HAP-1 (cell line): ENCODE measurements around the gene DGKG.

ENCODE experiments used
- DNase-seq, 2 experiments: peaks; one replicate each; pipeline ENCODE4 v3.0.0-alpha.2; 2016 to 2020; ENCODE audit warnings: low spot score in 2 of 2
- H3K27me3 ChIP-seq: fragments of 250-450 bp; sonication (Bioruptor Pico); 2 replicates; pipeline ENCODE4 v1.5.1; 2020; ENCODE audit warnings: low read depth, mild to moderate bottlenecking, moderate library complexity
- H3K36me3 ChIP-seq: fragments of 250-450 bp; sonication (Bioruptor Pico); replicated peaks from 2 replicates; pipeline ENCODE4 v1.5.1; 2020; ENCODE audit warnings: mild to moderate bottlenecking
- H3K4me1 ChIP-seq: fragments of 250-450 bp; sonication (Bioruptor Pico); 2 replicates; pipeline ENCODE4 v1.5.1; 2020; ENCODE audit warnings: mild to moderate bottlenecking
- H3K4me3 ChIP-seq: fragments of 250-450 bp; sonication (Bioruptor Pico); 2 replicates; pipeline ENCODE4 v1.5.1; 2020; ENCODE audit warnings: mild to moderate bottlenecking, moderate library complexity
- H3K9me3 ChIP-seq: fragments of 250-450 bp; sonication (Bioruptor Pico); 2 replicates; pipeline ENCODE4 v1.5.1; 2020; ENCODE audit warnings: mild to moderate bottlenecking, moderate library complexity
- in situ Hi-C: fragments of 300-500 bp; cut with MboI; formaldehyde crosslinking; loops from 3 replicates; pipeline ENCODE4 v1.14.3; 2020; ENCODE audit warnings: low sequenced_read_pairs, inconsistent platforms, mixed read lengths

Gene DGKG

GRCh38 chr3:186141790-186142189, 220.2 kb downstream of the DGKG start:
- no peaks in the 10 kb centered on the region for H3K9me3 ChIP-seq
- no peaks in the 10 kb centered on the region for H3K4me1 ChIP-seq
- no peak for DNase-seq
- no peak overlapping the region for H3K4me3 ChIP-seq
- in situ Hi-C loops, result no loop called here
- 0 out of 2 replicates have a peak, but pooled peaks cover 2% of the 10 kb centered on the region for H3K27me3 ChIP-seq
- H3K36me3 ChIP-seq, result no peaks in the 10 kb centered on the region

- H3K4me1 ChIP-seq, result no peaks in the 10 kb centered on the region
- H3K27me3 ChIP-seq, result 0 out of 2 replicates have a peak, but pooled peaks cover 2% of the 10 kb centered on the region
- in situ Hi-C loops, result no loop called here
- H3K4me3 ChIP-seq, result no peak overlapping the region
- H3K9me3 ChIP-seq, result no peaks in the 10 kb centered on the region
- no peak for DNase-seq
- H3K36me3 ChIP-seq, result no peaks in the 10 kb centered on the region
These were observed 223.6 kb downstream of the DGKG start for GRCh38 chr3:186138272-186138981.

GRCh38 chr3:186137051-186137685, 224.9 kb downstream of the DGKG start:
- in situ Hi-C loops, result no loop called here
- H3K4me3 ChIP-seq, result no peak overlapping the region
- H3K36me3 ChIP-seq, result no peaks in the 10 kb centered on the region
- H3K27me3 ChIP-seq, result 0 out of 2 replicates have a peak, but pooled peaks cover under 1% of the 10 kb centered on the region
- DNase-seq, result no peak
- H3K9me3 ChIP-seq, result no peaks in the 10 kb centered on the region
- no peaks in the 10 kb centered on the region for H3K4me1 ChIP-seq

- Histone ChIP-seq H3K4me3 (no peak overlapping the region), H3K9me3 (no peaks in the 10 kb centered on the region), H3K4me1 (no peaks in the 10 kb centered on the region), H3K36me3 (no peaks in the 10 kb centered on the region), H3K27me3 (no peaks in the 10 kb centered on the region)
- no peak for DNase-seq
- in situ Hi-C loops, result no loop called here
These were observed 228.1 kb downstream of the DGKG start for GRCh38 chr3:186133980-186134379.

GRCh38 chr3:186132487-186132886, 229.5 kb downstream of the DGKG start:
- Histone ChIP-seq H3K9me3 (no peaks in the 10 kb centered on the region), H3K36me3 (no peaks in the 10 kb centered on the region), H3K4me1 (no peaks in the 10 kb centered on the region), H3K27me3 (no peaks in the 10 kb centered on the region), H3K4me3 (no peak overlapping the region)
- in situ Hi-C loops, result no loop called here
- no peak for DNase-seq

GRCh38 chr3:186129206-186129605, 232.8 kb downstream of the DGKG start:
- no peak overlapping the region for H3K4me3 ChIP-seq
- in situ Hi-C loops, result no loop called here
- H3K9me3 ChIP-seq, result no peaks in the 10 kb centered on the region
- H3K27me3 ChIP-seq, result no peaks in the 10 kb centered on the region
- H3K36me3 ChIP-seq, result no peaks in the 10 kb centered on the region
- H3K4me1 ChIP-seq, result no peaks in the 10 kb centered on the region
- no peak for DNase-seq

- no peak overlapping the region for H3K4me3 ChIP-seq
- H3K27me3 ChIP-seq, result no peaks in the 10 kb centered on the region
- H3K4me1 ChIP-seq, result no peaks in the 10 kb centered on the region
- H3K9me3 ChIP-seq, result no peaks in the 10 kb centered on the region
- H3K36me3 ChIP-seq, result no peaks in the 10 kb centered on the region
- in situ Hi-C loops, result no loop called here
- no peak for DNase-seq
These were observed 233.9 kb downstream of the DGKG start for GRCh38 chr3:186128158-186128557.

- Histone ChIP-seq H3K4me1 (no peaks in the 10 kb centered on the region), H3K4me3 (no peak overlapping the region), H3K9me3 (no peaks in the 10 kb centered on the region), H3K36me3 (no peaks in the 10 kb centered on the region), H3K27me3 (no peaks in the 10 kb centered on the region)
- in situ Hi-C loops, result no loop called here
- no peak for DNase-seq
These were observed 234.6 kb downstream of the DGKG start for GRCh38 chr3:186127463-186127862.

- H3K27me3 ChIP-seq, result 0 out of 2 replicates have a peak, but pooled peaks cover 4% of the 10 kb centered on the region
These were observed 236.9 kb downstream of the DGKG start for GRCh38 chr3:186125118-186125517.

GRCh38 chr3:186124592-186124991, 237.4 kb downstream of the DGKG start:
- no peak overlapping the region for H3K4me3 ChIP-seq
- in situ Hi-C loops, result no loop called here
- H3K27me3 ChIP-seq, result 0 out of 2 replicates have a peak, but pooled peaks cover 4% of the 10 kb centered on the region
- no peaks in the 10 kb centered on the region for H3K9me3 ChIP-seq
- H3K4me1 ChIP-seq, result no peaks in the 10 kb centered on the region
- DNase-seq, result no peak
- H3K36me3 ChIP-seq, result no peaks in the 10 kb centered on the region

More at GRCh38 chr3:186125118-186125517, 236.9 kb downstream of the DGKG start:
- H3K4me3 ChIP-seq, result no peak overlapping the region
- no peak for DNase-seq
- no peaks in the 10 kb centered on the region for H3K9me3 ChIP-seq
- no peaks in the 10 kb centered on the region for H3K36me3 ChIP-seq
- in situ Hi-C loops, result no loop called here
- no peaks in the 10 kb centered on the region for H3K4me1 ChIP-seq

- H3K9me3 ChIP-seq, result no peaks in the 10 kb centered on the region
- 0 out of 2 replicates have a peak, but pooled peaks cover 4% of the 10 kb centered on the region for H3K27me3 ChIP-seq
- DNase-seq, result no peak
- H3K36me3 ChIP-seq, result no peaks in the 10 kb centered on the region
- H3K4me1 ChIP-seq, result no peaks in the 10 kb centered on the region
- in situ Hi-C loops, result no loop called here
- no peak overlapping the region for H3K4me3 ChIP-seq
These were observed 239.0 kb downstream of the DGKG start for GRCh38 chr3:186123012-186123411.

GRCh38 chr3:186121968-186122367, 240.1 kb downstream of the DGKG start:
- Histone ChIP-seq H3K27me3 (peaks cover 6% of the 10 kb centered on the region), H3K36me3 (no peaks in the 10 kb centered on the region), H3K9me3 (no peaks in the 10 kb centered on the region), H3K4me1 (no peaks in the 10 kb centered on the region), H3K4me3 (no peak overlapping the region)
- DNase-seq, result no peak
- in situ Hi-C loops, result no loop called here

GRCh38 chr3:186121278-186121677, 240.8 kb downstream of the DGKG start:
- no peaks in the 10 kb centered on the region for H3K4me1 ChIP-seq
- H3K27me3 ChIP-seq, result peaks cover 6% of the 10 kb centered on the region
- no peaks in the 10 kb centered on the region for H3K36me3 ChIP-seq
- in situ Hi-C loops, result no loop called here
- H3K4me3 ChIP-seq, result no peak overlapping the region
- no peaks in the 10 kb centered on the region for H3K9me3 ChIP-seq
- no peak for DNase-seq

GRCh38 chr3:186119499-186119898, 242.5 kb downstream of the DGKG start:
- no peak overlapping the region for H3K4me3 ChIP-seq
- no peaks in the 10 kb centered on the region for H3K36me3 ChIP-seq
- peaks cover 10% of the 10 kb centered on the region for H3K27me3 ChIP-seq
- no peaks in the 10 kb centered on the region for H3K9me3 ChIP-seq
- no peak for DNase-seq
- in situ Hi-C loops, result no loop called here
- no peaks in the 10 kb centered on the region for H3K4me1 ChIP-seq
